Astrocyte (in vitro differentiated cells and primary cell): ENCODE data around the gene EXOC3. TPM values are rescaled to one million over a fixed set of nuclear protein-coding genes. Genes with fewer than 3 reads are reported as not detected.

ENCODE experiments used
- DNase-seq: peaks from one replicate; pipeline ENCODE4 v3.0.0-alpha.2; 2010; ENCODE audit warnings: low read depth
- FAIRE-seq: peaks from 2 replicates; lab custom pipeline; 2011; peaks lifted over from hg19 to GRCh38; lab: Jason Lieb, UNC
- H2AFZ ChIP-seq: 2 replicates; pipeline ENCODE4 v1.6.0; 2012; ENCODE audit warnings: low read depth, low read length, inconsistent platforms
- H3K27ac ChIP-seq: 2 replicates; pipeline ENCODE4 v1.5.1; 2011; ENCODE audit warnings: low read depth, low read length, inconsistent platforms
- H3K27me3 ChIP-seq: 2 replicates; pipeline ENCODE4 v1.6.0; 2011; ENCODE audit warnings: low read length, inconsistent platforms; ENCODE audit not compliant: insufficient read depth
- H3K36me3 ChIP-seq: 2 replicates; pipeline ENCODE4 v1.5.1; 2011; ENCODE audit warnings: low read length, inconsistent platforms; ENCODE audit not compliant: insufficient read depth
- H3K4me1 ChIP-seq: 2 replicates; pipeline ENCODE4 v1.5.1; 2011; ENCODE audit warnings: low read length, inconsistent platforms; ENCODE audit not compliant: insufficient read depth
- H3K4me2 ChIP-seq: 2 replicates; pipeline ENCODE4 v1.6.0; 2012; ENCODE audit warnings: low read length, inconsistent platforms
- H3K4me3 ChIP-seq: 2 replicates; pipeline ENCODE4 v1.5.1; 2011; ENCODE audit warnings: low read depth, mild to moderate bottlenecking, low read length, inconsistent platforms; ENCODE audit not compliant: insufficient read depth
- H3K79me2 ChIP-seq: 2 replicates; pipeline ENCODE4 v1.6.0; 2012; ENCODE audit warnings: mild to moderate bottlenecking, low read length, inconsistent platforms; ENCODE audit not compliant: insufficient read depth
- H3K9ac ChIP-seq: 2 replicates; pipeline ENCODE4 v1.6.0; 2012; ENCODE audit warnings: mild to moderate bottlenecking, low read length, inconsistent platforms
- H3K9me3 ChIP-seq: 2 replicates; pipeline ENCODE4 v1.5.1; 2012; ENCODE audit warnings: low read depth, mild to moderate bottlenecking, low read length, inconsistent platforms; ENCODE audit not compliant: insufficient read depth
- H4K20me1 ChIP-seq: 2 replicates; pipeline ENCODE4 v1.6.0; 2012; ENCODE audit warnings: low read length, inconsistent platforms; ENCODE audit not compliant: insufficient read depth
- H3K27ac Mint-ChIP-seq: one replicate; pipeline ENCODE4 v1.8.0; 2021; ENCODE audit warnings: mild to moderate bottlenecking, mixed read lengths; ENCODE audit not compliant: unreplicated experiment
- H3K27me3 Mint-ChIP-seq: one replicate; pipeline ENCODE4 v1.8.0; 2021; ENCODE audit warnings: low read depth, mixed read lengths; ENCODE audit not compliant: unreplicated experiment
- H3K36me3 Mint-ChIP-seq: one replicate; pipeline ENCODE4 v1.8.0; 2021; ENCODE audit warnings: low read depth, mixed read lengths; ENCODE audit not compliant: unreplicated experiment
- H3K4me1 Mint-ChIP-seq: one replicate; pipeline ENCODE4 v1.8.0; 2021; ENCODE audit warnings: low read depth, mixed read lengths; ENCODE audit not compliant: unreplicated experiment
- H3K4me3 Mint-ChIP-seq: one replicate; pipeline ENCODE4 v1.8.0; 2021; ENCODE audit warnings: mild to moderate bottlenecking, moderate library complexity, mixed read lengths; ENCODE audit not compliant: unreplicated experiment
- H3K9me3 Mint-ChIP-seq: one replicate; pipeline ENCODE4 v1.8.0; 2021; ENCODE audit warnings: mild to moderate bottlenecking, mixed read lengths; ENCODE audit not compliant: unreplicated experiment
- CTCF ChIP-seq: IDR thresholded peaks from 2 replicates; pipeline ENCODE4 v1.5.1; 2011; ENCODE audit warnings: low read depth, mild to moderate bottlenecking, inconsistent platforms, low read length, moderate library complexity; ENCODE audit not compliant: insufficient read depth
- EZH2 ChIP-seq: IDR thresholded peaks from 2 replicates; pipeline ENCODE4 v1.6.1; 2012; ENCODE audit warnings: mild to moderate bottlenecking, low read length, inconsistent platforms; ENCODE audit not compliant: insufficient read depth
- total RNA-seq: library from RNA; stranded (reverse); gene quantifications from 2 replicates; pipeline ENCODE4 v1.2.1, GENCODE V29; 2021

Gene EXOC3
- total RNA-seq, 1 donor from 2014 or later: 37.9 TPM

GRCh38 chr5:423626-424261, 19.2 kb upstream of the EXOC3 start:
- Histone ChIP-seq H3K79me2 (no peaks in the 10 kb centered on the region), H3K27ac (no peak overlapping the region), H3K4me1 (no peaks in the 10 kb centered on the region), H3K9ac (no peak overlapping the region), H3K27me3 (no peaks in the 10 kb centered on the region), H2AFZ (no peak overlapping the region), H4K20me1 (no peaks in the 10 kb centered on the region), H3K36me3 (no peaks in the 10 kb centered on the region), H3K9me3 (no peaks in the 10 kb centered on the region), H3K4me2 (no peak overlapping the region), H3K4me3 (no peak overlapping the region)
- DNase-seq: no peak
- Mint-ChIP-seq H3K27me3 (peaks cover 2% of the 10 kb centered on the region), H3K36me3 (peaks cover 20% of the 10 kb centered on the region), H3K4me1 (peaks cover 4% of the 10 kb centered on the region), H3K27ac (no peak overlapping the region), H3K4me3 (no peak overlapping the region), H3K9me3 (peaks cover 1% of the 10 kb centered on the region)
- no peak for FAIRE-seq
- TF ChIP-seq EZH2: no peak

GRCh38 chr5:424301-425110, 18.5 kb upstream of the EXOC3 start:
- peaks cover 4% of the 10 kb centered on the region for H3K4me1 Mint-ChIP-seq
- H3K36me3 ChIP-seq: no peaks in the 10 kb centered on the region

GRCh38 chr5:425714-426113, 17.3 kb upstream of the EXOC3 start:
- H3K4me2 ChIP-seq: no peak overlapping the region
- DNase-seq (no peak), FAIRE-seq (no peak)
- no peaks in the 10 kb centered on the region for H4K20me1 ChIP-seq
- H3K27ac Mint-ChIP-seq: no peak overlapping the region
- no peak overlapping the region for H2AFZ ChIP-seq
- H3K36me3 ChIP-seq: no peaks in the 10 kb centered on the region
- H3K4me3 ChIP-seq: no peak overlapping the region
- H3K4me1 ChIP-seq: no peaks in the 10 kb centered on the region
- no peak overlapping the region for H3K27ac ChIP-seq
- peaks cover 10% of the 10 kb centered on the region for H3K4me1 Mint-ChIP-seq
- no peak overlapping the region for H3K9ac ChIP-seq
- TF ChIP-seq EZH2 (no peak), CTCF (no peak)
- H3K27me3 Mint-ChIP-seq: peaks cover 2% of the 10 kb centered on the region
- no peaks in the 10 kb centered on the region for H3K9me3 ChIP-seq
- peaks cover 20% of the 10 kb centered on the region for H3K36me3 Mint-ChIP-seq
- no peaks in the 10 kb centered on the region for H3K27me3 ChIP-seq
- peaks cover 1% of the 10 kb centered on the region for H3K9me3 Mint-ChIP-seq
- no peaks in the 10 kb centered on the region for H3K79me2 ChIP-seq
- no peak overlapping the region for H3K4me3 Mint-ChIP-seq

More at GRCh38 chr5:424301-425110, 18.5 kb upstream of the EXOC3 start:
- Histone ChIP-seq H3K4me3 (no peak overlapping the region), H2AFZ (no peak overlapping the region), H3K27ac (peak overlapping the region; percentile 27), H3K27me3 (no peaks in the 10 kb centered on the region), H3K79me2 (no peaks in the 10 kb centered on the region), H3K9me3 (no peaks in the 10 kb centered on the region), H3K9ac (peak overlapping the region; percentile 2), H4K20me1 (no peaks in the 10 kb centered on the region), H3K4me2 (no peak overlapping the region), H3K4me1 (no peaks in the 10 kb centered on the region)
- H3K27ac Mint-ChIP-seq: no peak overlapping the region
- no peak overlapping the region for H3K4me3 Mint-ChIP-seq
- TF ChIP-seq EZH2: no peak
- no peak for TF ChIP-seq CTCF
- peaks cover 2% of the 10 kb centered on the region for H3K27me3 Mint-ChIP-seq
- DNase-seq (peak; percentile 38), FAIRE-seq (no peak)
- peaks cover 1% of the 10 kb centered on the region for H3K9me3 Mint-ChIP-seq
- H3K36me3 Mint-ChIP-seq: peaks cover 24% of the 10 kb centered on the region
